ENCODE results near the gene RASA2.
A peak's percentile ranks its signal among the peaks of the same experiment; 100 is the strongest.

- no peak for TF ChIP-seq ZFX (IDR thresholded peaks at IDR 0.05; ENCODE audit: borderline replicate concordance)
- peak; percentile 98 for TF ChIP-seq CTCF (IDR thresholded peaks at IDR 0.05)
These were observed 74.7 kb downstream of the RASA2 start for GRCh38 chr3:141561426-141562034.

Measured in 22Rv1 (cell line).